HG03139 (cell line): Measurements from ENCODE around the gene FOSL2.
"Not testable (repeated sequence)": the region's sequence is repeated elsewhere in the genome, so short reads cannot be mapped to it uniquely, and the experiment has no call there.

ENCODE experiments used
- ATAC-seq: cut with Tn5 transposase; IDR thresholded peaks from one replicate; pipeline ENCODE4 v1.9.1; 2021; ENCODE audit not compliant: unreplicated experiment

The FOSL2 gene

GRCh38 chr2:28371728-28372127 lies 20.9 kb upstream of the FOSL2 start:
- not testable (repeated sequence) for ATAC-seq

- no peak for ATAC-seq
Observed at GRCh38 chr2:28373854-28374253, 18.8 kb upstream of the FOSL2 start.

- ATAC-seq = no peak
Observed at GRCh38 chr2:28374331-28374730, 18.3 kb upstream of the FOSL2 start.

- no peak for ATAC-seq
Observed at GRCh38 chr2:28375236-28375635, 17.4 kb upstream of the FOSL2 start.

DNA sequence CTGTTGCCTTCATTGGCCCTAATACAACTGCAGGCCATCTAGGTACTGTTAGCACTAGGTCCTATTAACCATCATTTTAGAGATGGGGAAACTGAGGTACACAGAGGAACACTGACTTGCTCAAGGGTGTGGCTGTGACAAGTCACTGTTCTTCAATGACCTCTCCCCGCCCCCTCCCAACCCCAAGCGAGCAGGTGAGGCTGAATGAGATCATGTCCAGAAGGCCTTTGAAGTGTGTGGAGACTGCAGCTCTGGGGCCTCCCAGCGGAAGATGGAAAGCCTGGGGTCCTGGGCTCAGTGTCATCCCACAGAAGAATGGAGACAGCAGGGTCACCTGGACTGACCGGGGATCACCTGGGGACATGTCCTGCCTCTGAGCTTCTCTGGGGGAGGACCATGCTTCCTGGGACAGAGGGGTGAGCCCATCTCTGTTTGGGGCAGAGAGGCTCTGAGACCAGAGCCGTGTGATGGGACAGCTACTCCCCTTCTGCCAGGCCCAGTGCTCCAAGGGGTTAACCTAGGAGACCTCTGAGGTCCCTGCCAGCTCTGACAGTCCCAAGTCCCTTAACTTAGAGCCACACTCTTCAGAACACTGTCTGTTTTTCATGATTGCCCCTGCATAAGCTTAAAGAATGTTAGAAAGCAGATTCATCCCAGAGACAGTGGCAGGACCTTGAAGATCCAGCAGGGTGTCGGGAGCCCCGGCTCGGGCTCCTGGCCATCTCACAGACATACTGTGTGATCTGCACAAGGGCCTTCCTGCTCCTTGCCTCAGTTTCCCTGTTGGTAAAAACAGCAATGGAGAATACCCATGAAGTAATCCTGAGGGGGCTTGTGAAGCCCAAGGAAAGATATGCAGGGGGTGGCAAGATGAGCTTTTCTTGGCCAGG lies 16.7 kb upstream of the FOSL2 start:
- no peak for ATAC-seq

- ATAC-seq = no peak
Observed at GRCh38 chr2:28377195-28377816, 15.4 kb upstream of the FOSL2 start.

- no peak for ATAC-seq
Observed at GRCh38 chr2:28377984-28378678, 14.5 kb upstream of the FOSL2 start.

GRCh38 chr2:28378679-28379584 lies 13.7 kb upstream of the FOSL2 start:
- no peak for ATAC-seq

DNA sequence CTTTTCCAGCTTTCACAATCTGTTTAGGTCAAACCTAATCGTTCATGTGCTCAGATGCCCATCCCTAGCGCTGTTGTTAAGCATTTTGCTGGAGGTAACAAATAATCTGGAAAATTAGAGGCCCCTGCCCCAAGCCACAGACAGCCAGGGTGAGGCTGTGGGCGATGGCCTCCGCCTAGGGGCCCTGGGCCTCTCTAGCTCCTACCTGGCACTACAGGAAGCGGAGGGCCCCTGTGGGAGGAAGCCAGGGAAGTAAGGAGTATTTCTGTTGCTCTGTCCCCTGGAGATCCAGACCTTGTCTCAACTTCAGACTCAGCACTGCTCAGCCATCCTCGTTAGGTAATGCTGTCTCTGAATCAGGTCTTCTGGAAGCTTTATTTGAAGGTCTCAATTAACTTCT lies 12.4 kb upstream of the FOSL2 start:
- ATAC-seq = no peak

- ATAC-seq = no peak
Observed at GRCh38 chr2:28381225-28382180, 11.2 kb upstream of the FOSL2 start.

- no peak for ATAC-seq
Observed at GRCh38 chr2:28382755-28383154, 9.9 kb upstream of the FOSL2 start.

DNA sequence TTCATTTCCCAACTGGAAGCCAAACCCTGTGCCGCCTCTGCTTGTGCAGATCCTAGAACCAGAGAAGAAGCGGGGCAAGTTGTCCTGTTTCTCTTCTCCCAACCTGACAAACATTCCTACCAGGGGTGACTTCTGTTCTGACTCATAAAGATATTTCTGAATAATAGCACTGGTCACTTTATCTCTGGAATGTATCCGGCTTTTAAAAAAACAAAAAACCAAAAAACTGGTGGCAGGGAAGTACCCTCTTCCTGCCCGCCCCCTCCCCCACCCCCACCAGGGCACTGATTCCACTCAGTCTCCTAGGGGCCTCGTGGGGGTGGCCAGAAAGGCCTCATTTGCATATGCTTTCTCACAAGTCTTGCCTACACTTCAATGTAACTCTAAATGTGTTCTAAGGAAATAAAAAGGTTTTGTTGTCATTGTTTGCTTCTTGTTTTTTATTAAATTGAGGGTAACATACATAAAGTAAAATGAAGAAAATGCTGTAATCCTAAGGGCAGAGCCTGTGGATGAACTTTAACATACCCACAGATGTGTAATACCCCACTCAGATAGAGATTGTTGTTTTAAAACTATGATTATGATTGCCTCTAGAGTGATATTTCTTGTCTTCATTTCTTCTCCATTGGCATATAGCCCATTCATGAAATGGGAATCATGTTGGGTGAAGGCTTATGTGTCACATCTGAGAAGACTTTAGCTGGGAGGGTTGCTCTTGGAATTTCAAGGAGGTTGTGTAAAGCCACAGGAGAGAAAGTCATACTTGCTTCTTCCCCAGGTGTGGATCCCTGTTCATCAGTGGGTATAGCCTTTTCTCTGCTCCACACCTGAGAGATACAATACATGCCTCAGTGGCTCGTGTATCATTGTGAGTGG lies 5.3 kb upstream of the FOSL2 start:
- no peak for ATAC-seq

DNA sequence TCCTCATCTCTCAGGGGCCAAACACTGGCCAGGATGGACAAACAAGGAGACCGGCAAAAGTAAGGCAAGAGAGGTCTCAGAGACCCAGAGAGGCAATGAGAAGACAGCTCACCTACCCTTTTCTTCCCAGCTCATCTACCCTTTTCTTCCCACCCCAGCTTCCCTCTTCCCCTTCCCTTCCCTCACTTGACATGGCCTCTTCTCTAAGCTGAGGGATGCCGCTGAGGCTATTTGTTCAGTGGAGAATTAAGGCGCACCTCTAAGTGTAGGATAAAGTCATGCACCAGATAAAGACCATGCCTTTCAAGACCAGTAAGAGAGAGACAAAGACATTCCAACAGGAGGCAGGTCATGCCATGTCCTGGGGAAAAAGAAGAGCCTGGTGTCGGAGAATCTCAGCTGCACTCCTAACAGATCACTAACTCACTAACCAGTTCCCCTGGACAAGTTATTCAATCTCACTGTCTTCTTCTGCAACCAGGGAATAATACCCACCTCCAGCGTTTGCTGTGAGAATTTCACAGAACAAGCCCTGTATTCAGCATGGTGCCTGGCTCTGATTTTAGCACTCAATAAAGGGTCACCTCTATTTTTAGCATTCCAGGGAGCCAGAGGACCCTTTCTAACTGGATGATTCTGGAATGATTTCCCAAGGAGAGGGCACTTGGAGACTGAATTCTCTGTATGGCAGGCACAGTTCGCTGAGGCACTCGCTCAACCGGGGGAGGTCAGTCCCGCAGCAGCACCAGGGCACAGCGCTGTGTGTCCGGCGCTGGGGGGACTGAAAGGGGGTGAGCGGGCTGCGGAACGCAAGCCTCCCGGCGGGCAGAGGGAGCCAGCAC lies 3.0 kb upstream of the FOSL2 start:
- no peak for ATAC-seq

DNA sequence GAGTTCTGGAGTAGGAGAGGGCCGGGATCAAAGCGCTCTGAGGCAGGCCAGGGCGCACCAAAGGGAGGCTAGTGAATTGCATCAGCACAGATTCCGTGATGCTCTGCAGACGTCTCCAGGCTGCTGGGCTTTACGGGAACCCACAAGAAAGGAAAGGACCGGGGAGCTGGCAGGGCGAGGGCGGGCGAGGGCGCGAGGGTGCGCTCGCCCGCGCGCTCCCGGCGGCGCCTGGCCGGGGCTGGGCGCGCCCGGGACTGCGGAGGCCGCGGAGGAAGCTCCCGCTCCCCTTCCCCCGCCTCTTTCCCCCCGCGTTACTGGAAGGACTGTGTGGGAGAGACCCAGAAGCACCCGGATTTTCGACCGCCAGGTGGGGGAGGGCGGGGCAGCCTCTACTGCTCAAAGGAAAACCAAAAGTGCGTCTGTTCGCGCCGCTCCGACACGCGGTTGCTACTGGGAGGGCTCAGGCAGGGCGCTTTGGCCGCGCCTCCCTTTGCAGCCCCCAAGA lies 2.4 kb upstream of the FOSL2 start:
- no peak for ATAC-seq

DNA sequence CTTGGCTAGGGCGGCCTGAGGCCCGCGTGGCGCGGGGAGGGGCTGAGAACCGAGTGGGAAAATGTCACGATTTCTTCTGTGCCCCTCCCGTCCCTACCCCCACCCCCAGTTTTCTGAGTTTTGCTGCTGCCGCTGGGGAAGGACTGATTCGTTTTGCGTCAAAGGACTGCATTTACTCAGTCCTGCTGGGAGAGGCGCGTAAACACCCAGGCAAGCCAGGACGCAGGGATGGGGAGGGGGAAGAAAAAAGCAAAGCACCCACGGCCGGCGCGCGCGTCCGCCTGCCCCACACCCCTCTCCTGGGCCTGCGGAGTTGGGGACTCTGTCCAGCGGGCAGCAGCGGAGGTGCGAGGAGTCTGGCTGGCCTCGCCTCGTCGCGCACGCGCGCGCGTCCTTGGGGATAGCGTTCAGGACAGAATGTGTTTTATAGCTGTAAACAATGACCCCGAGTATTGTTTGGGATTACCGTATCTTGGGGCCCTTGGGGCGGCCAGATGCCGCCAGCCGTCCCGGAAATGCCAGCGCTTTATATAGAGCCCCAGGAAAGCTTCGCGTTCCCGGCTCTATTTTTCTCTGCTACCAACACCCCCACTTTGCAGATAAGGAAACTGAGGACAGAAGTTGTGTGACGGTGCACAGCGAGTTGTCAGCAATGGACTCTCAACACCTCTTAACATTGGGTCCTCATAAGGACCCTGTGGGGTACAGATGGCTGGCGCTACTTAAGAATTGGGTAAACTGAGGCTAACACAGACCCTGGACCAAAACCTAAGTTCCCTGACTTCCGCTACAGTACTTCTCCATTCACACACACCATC lies 1.7 kb upstream of the FOSL2 start:
- no peak for ATAC-seq

DNA sequence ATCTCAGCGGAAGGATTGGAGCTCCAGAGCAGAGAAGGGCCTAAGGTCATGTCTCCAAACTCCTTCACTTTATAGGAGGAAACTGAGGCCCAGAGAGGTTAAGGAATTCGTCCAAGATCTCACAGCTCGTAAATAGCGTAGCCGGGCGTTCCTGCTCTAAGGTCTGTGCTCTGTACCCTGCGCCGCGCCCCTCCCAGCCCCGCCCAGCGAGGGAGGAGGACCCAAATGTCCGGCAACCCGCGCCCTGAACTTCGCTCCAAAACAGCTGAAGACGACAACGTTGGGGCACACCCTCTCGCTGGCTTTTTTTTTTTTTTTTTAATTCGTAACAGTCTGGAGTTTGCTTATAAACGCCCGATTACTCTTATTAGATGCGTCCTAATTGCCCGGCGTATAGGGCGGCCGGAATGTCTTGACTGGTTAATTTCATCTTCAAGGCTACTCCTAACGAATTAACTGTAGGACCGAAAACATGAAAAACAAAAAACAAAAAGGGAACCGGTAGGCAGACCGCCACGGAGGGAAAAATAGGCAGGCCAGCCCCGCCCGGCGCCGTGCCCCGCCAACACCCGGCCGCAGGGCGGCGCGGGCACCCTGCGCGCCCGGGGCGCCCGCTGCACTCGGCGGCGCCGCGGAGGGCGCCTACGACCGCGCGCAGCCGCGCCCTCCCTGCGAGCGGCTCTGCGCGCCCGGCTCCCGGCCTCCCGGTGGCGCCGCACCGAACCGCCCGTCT lies 928 bp upstream of the FOSL2 start:
- ATAC-seq = peak; percentile 23
